GM19324 (cell line): ENCODE data around the gene PARP4.
"Not testable (repeated sequence)": the region's sequence is repeated elsewhere in the genome, so short reads cannot be mapped to it uniquely, and the experiment has no call there.

ENCODE experiments used
- ATAC-seq: cut with Tn5 transposase; IDR thresholded peaks from one replicate; pipeline ENCODE4 v1.9.1; 2021; ENCODE audit warnings: mild to moderate bottlenecking, moderate library complexity; ENCODE audit not compliant: unreplicated experiment, low FRiP score

The PARP4 gene

DNA sequence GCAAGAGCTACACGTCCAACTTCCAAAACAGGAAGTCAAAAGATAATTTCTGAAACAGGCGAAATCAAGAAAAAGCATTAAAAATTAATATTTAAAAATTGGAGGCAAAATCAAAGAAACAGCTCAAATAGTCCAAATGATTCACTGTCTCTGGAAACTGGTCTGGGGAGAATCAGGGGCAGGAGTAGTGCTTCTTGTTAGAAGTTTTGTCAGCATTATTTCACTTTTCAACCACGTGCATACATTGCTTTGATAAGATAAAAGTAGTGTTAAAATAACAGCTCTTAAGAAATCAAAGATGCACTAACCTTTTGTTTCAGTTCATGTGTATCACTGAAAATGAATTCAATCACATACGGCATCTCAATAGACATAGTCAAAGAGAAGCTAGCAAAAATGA lies 53.8 kb downstream of the PARP4 start:
- ATAC-seq: no peak

DNA sequence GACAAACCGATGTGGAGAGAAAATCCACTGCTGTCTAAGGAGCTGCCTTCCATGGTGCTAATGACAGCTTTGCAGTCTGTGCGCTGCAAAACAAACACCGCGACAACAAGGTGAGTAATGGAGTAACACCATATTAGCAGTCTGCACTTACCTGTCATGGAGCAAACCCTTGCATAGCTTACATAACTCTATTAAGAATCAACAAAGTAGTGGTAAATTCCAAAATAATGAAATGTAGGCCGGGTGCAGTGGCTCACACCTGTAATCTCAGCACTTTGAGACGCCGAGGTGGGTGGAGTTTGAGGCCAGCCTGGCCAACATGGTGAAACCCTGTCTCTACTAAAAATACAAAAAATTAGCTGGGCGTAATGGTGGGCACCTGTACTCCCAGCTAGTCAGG lies 56.2 kb downstream of the PARP4 start:
- ATAC-seq: no peak

DNA sequence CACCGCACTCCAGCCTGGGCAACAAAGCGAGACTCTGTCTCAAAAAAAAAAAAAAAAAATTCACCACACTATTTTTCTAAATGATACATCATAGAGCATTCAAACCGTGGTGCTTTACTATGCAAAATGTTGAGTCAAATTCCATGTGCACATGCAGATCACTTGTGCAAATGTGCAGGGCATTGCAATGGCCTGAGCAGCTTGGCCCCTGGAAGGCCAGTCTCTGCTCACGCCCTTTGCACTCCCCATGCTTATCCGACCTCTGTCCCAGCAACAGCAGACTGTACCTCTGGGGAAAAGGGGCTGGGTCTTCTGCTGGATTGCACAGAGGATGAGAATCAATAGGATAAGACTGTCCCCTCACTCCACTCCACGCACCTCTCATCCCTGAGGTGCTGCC lies 58.5 kb downstream of the PARP4 start:
- ATAC-seq: no peak

DNA sequence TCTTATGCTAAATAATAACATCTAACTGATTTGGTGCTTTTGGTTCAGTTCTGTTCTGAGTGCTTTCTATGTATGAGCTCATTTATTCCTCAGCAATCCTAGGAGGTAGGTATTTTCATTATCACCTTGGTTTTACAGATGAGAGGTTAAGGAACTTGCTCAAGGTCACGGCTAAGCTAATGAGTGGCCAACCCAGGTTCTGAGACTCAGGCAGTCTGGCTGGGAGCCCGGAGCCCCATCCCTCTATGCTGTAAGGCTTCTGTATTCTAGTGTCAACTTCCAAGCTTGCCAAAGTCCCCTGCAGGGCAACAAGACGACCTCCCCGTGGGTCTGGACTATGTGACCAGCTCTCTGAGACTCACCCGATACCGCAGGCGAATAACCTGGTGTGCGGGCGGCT lies 60.5 kb downstream of the PARP4 start:
- ATAC-seq: no peak

DNA sequence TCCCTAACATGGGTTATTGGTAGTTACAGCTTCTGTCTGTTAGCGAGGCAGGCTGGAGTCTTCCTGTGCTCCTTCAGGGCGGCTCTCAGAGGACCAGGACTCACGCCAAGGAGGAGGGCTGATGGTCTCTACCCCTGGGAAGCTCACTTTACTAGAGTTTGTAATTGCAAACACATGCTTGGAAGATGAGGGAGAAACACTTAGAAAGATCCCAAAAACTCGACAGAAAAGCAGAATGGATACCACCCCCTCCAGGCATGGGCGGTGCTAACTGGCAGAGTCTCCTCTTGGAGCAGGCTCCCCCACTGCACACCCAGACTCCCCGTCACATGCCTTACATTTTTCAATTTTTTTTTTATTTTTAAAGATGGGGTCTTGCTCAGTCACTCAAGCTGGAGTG lies 62.0 kb downstream of the PARP4 start:
- no peak for ATAC-seq

DNA sequence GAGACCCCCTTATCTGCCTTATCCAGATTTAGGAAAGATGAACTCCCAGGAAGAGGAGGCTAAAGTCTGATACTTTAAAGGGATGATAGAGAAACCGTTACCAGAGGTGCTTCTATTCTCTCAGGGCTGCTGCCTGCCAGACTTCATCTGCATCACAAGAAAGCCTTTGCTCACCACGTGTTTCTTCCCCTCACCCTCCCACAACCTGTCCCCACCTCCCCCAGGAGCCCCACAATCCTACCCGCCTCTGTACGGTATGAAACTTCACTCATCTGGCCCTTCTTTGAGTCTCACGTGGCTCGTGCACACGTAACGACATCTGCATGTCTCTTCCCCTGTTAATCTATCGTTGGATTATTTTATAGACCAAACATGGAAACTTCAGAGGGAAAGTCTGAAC lies 67.7 kb downstream of the PARP4 start:
- ATAC-seq: not testable (repeated sequence)

DNA sequence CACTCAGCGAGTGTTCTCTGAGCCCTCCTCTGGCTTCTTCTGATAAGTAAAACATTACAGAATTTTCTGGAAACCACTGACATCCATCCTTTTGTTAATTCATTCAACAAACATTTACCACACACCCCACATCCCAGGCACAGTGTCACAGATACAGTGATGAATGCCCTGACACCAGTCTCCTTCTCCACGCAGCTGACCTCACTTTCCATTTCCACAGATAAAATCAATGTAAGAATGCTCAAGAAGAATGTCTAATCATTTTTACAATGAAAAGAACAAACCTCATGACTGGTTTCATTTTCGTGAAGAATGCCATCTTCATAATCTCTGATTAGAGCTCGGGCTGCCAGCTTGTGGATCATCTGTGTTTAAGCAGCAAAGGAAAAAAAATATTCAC lies 69.2 kb downstream of the PARP4 start:
- no peak for ATAC-seq

DNA sequence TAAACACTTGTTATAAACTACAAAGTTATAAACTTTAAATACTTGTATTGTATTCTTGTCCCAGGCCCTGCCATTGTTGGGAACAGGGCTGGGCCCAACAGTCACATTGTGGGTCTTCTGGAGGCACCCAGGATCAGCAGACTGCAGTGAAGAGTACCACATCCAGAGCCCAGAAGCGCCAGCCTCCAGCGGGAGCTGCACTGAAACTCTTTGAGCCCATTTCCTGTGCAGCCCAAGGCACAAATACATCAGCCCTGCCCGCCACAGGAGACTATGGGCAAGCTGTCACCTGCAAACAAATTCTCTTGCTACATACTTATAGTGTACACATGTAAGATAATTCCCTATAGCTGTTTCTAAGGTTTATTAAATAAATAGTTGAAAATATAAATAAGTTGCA lies 86.5 kb downstream of the PARP4 start:
- not testable (repeated sequence) for ATAC-seq

DNA sequence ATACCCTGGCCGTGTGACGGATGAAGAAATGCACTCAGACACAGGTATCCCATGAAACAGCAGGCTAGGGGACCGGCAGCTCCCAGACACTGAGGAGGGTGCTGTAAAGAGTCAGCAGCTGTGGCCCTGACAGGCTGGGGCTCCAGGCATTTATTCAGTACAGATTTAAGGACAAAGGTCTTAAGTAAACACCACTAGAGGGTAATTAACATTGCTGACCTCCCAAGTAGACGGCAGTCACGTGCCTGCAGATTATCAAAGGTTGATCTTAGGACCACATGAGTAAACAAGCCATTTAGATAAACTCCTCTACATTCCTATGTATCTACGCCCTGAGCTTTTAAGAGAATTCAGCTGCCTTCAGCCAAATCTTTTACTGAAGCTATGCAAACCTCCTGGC lies 92.9 kb downstream of the PARP4 start:
- ATAC-seq: not testable (repeated sequence)

DNA sequence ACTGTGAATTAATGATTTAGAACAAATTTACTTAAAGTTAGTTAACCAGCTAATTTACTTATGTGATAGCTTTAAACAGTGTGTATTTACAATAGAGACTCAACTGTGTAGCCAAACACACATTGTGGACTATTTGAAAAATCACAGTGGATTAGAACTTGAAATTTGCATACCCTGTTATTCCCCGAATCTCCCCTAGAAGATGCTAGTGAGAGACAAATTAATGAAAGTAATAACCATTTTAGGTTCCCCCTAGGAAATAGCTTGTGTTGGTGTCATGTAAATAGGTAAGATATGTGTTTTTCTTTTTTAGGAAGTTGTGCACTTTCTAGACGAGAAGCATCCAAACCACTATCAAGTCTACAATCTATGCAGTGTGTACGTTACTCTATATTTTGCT lies 104.7 kb downstream of the PARP4 start:
- no peak for ATAC-seq

DNA sequence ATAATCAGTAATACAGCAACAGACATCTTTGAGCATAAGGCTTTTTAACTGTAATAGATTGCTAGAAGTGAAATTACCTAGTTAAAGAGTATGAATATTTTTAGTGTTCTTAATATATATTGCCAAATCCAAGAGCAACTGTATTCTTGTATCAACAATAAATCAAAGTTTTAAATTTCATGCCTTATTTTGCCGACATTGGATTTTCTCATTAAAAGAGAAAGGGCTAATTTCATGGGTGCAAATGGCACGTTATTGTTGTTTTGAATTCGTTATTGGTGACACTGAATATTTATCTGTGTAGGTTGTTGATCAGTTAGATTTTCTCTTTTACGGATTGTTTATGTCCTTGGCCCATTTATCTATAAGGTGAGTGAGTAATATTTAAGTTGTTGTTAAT lies 106.1 kb downstream of the PARP4 start:
- ATAC-seq: no peak

DNA sequence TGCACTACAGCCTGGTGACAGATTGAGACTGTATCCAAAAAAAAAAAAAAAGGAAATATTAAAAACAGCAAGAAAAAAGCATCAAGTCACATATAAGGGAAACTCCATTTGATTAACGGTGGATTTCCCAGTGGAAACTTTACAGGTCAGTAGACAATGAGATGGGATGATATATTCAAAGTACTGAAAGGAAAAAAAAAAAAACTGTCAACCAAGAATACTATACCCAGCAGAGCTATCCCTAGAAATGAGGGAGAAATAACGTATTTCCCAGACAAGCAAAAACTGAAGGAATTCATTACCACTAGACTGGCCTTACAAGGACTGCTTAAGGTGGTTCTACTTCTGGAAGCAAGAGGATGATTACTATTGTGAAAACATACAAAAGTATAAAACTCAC lies 115.8 kb downstream of the PARP4 start:
- no peak for ATAC-seq

DNA sequence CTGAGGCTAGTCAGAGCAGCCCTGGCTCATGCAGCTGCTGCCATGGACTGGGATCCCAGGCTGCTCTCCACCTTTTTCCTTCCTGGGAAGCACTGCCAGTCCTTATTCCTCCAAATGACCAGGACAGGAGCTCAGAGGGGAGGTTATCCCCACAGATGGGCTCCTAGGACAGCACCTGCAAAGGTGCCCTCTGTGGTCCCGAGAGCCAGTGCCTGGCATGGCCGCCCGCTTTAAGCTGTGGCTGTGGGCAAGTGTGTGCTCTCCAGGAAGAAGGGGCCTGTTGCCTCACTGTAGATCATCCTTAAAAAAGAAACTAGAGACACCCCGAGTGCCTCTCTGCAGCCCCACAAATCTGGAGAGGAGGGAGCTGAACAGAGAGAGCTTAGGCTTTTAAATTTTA lies 119.6 kb downstream of the PARP4 start:
- no peak for ATAC-seq

DNA sequence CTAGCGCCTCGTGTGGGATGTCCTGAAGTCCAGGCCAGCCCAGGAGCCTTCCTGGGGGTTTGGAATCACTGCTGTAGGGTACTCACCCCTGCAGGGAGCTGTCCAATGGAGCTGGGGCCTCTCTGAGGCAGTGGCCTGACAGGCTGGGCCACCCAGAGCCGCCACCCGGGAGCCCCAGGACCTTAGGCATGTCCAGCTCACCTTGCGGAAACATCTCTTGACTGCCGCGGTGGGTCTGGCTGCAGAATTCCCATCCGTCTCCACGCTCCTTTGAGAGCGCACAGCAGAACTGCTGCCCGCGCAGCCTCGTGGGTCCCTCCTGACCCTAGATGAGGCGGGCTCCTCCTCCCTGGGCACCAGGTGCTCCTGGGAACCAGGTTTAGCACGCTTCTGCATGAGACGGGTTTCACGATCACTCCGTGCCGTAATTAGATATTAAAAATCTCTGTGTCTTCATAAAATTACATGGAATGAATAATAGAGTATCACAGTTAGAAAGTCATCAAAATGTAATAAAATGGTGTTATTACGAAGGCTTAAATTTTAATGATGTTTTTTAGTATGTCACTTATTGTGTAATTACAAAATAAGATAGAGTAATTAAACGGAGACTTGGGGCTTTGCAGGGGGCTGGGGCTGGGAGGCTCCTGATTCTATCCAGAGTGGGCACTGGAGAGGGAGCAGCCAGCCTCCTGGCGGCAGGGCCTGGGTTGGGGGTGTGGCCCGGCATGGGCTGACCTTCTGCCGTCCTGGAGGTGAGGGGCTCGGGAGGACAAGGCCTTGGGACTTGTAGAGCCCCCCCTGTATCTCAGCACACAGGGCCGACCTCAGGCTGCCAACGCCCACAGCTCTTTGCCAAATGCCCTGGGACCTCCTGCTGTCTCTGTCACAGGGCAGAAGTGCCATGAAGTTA lies 120.6 kb downstream of the PARP4 start:
- ATAC-seq: not testable (repeated sequence)

DNA sequence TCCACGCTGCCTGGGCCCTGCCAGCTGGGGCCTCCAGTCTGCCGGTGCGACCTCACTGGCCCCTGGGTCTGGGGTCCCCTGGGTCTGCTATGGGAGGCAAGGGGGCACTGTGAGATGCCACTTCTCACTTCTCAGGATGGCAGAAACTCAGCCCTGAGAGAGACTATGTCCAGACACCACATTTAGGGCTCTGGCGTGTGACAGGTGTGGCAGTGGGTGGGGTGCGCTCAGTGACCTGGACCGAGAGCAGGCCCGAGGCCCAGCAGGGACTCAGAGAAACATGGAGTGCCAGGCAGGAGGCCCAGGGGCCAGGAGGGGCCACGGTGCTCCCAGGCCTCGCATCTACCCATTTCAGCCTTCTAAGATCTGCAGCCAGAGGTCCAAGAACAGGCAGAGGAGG lies 121.8 kb downstream of the PARP4 start:
- not testable (repeated sequence) for ATAC-seq

DNA sequence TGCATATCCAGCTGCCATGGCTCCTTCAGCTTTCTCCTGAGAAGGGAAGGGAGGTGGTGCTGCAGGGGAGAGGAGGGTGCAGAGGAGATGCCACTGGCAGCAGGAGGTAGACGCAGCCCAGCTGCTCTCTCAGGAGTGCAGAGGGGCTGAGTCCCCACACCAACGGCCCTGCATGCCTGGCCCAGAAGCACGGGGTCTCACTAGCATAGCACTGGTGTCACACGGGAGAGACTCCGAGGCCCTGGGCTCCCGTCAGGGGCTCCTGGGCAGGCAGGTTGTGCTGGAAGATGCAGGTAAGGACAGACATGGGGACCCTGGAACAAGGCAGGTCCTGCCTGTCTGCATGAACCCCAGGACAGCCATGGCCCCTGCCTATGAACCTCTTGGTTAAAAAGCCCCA lies 123.1 kb downstream of the PARP4 start:
- no peak for ATAC-seq

DNA sequence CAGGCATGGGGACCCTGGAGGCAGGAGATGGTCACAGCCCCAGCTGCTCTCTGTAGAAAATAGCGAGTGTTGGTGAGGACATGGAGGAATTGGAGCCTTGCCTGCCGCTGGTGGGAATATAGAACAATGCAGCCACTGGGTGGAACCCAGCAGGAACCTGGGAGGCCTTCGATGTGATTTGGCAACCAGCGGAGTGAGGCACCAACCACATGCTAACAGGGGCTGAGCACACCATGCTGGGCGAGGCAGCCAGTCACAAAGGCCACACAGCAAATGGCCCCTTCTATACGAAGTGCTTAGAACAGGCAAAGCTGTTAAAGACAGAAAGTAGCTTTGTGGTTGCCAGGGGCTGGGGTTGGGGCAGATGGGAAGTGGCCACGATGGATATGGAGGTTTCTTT lies 123.8 kb downstream of the PARP4 start:
- ATAC-seq: not testable (repeated sequence)

DNA sequence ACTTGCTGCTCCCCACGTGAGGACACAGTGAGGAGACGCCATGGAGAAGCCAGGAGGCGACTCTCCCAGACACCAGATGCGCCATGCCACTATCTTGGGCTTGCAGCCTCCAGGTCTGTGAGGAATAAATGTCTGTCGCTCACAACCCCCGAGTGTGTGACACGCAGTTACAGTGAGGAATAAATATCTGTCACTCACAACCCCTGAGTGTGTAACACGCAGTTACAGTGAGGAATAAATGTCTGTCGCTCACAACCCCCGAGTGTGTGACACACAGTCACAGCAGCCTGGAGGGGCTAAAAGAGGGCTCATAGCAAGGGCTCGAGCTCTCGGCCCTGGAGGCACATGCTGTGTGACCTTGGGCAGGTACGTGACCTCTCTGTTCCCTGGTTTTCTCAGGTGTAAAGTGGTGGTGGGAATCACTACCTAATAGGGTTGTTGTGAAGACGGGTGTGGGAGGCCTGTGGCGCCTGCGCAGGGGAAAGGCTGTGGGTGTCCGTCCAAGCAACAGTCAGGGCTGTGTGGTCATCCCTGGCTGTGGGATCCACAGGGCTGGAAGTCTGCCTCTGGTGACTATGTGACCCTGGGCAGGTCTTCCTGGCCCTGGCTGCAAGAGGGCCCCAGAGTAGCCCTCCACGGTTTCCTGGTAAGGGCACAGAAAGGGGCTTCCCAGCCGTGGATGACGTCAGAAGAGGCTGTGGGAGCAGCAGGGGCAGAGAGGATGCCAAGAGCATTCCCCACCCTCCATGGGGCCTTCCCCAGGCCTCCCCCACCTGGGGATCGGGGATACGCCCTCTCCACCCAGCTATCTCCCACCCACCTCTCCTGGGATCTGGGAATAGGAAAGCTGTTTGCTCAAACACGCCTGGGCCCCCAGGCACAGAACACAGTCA lies 125.5 kb downstream of the PARP4 start:
- no peak for ATAC-seq

DNA sequence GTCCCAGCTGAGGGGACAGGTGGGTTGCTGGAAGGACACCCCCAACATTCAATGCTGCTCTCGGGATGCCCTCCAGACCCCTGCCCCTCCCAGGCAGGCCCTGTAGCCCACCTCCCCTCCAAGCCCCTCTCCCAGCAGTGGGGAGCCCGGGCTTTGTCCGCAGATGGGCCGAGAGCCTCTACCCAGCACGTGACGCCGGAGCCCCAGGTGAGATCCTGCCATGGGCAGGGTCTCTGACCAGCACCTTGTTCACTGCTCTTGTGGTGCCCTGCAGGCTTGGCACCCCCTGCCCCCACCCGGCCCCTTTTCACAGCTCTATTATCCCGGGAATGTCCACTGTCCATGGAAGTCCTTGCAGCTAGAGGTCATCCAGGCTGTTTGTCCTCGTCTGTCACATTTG lies 126.7 kb downstream of the PARP4 start:
- no peak for ATAC-seq

DNA sequence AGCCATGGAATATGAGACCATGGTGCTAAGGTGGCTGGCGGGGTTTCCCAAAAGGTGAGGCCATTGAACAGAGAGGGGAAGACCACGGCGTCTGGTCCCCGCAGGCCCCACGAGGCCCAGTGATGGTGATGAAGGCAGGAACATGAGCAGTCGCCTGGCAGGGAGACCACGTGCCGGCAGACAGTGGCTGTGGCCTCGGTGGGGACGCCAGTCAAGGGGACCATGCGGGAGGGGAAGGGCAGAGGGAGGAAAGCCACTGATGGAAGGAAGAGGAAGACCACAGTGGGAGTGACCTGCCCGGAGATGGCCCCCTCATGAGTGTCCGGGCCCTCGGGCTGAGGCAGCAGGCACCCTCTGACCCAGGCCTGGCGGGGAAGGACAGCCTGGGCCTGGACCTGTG lies 127.6 kb downstream of the PARP4 start:
- ATAC-seq: not testable (repeated sequence)

DNA sequence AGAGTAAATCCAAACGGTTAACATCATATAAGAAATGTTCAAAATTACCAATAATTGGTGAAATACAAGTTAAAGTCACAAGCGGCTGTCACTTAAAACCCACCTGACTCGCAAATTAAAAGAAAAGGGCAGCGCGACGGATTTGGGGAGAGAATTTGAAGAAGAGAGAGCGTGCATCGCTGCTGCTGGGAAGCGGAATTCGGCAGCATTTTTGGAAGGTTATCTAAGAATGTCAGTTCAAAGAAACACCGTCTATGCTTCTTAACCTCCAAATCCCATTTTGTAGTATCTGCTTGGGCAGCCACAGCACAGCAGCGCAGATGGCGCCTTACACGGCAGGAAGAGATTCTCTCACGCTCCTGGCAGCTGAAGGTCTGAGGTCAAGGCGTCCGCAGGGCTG lies 128.5 kb downstream of the PARP4 start:
- ATAC-seq: not testable (repeated sequence)
